ENCODE measurements around the gene P2RY6. TPM values are rescaled to one million over a fixed set of nuclear protein-coding genes. Genes with fewer than 3 reads are reported as not detected.

P2RY6 gene
- total RNA-seq, 8 experiments from 2014 or later: 0.21 to 10.8 (median 0.95) TPM; not detected in 3

DNA sequence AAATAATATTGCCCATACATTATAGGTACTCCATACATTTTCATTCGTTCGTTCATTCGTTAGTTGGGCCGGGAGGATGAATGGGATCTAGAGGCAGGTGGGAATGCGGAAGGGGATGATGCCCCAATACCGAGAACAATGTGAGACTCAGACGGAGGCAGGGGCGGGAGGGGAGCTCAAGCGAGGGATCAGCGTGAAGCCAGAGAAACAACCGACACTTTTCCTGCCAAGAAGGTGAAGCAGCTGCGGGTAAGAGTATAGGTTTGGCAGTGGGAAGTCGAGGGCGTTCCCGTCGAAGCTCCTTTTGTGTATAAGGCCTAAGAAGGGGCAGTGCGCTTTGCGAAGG, 34.8 kb downstream of the P2RY6 start:
- in situ Hi-C loops (cut with MboI; ENCODE audit: low pct_unique_long_range_greater_than_20kb in 2 of 9, low sequenced_read_pairs in 9 of 9, unreplicated experiment in 9 of 9): no loop called here
- peak overlapping the region in 1 of 2 donors; percentile 13 for H3K27ac ChIP-seq
- ATAC-seq (replicated peaks in 6 of 8): no peak
- H3K4me1 ChIP-seq (replicated peaks in 1 of 2): peaks cover 2 to 31% of the 10 kb centered on the region in 2 donors
- WGBS, 10 experiments: 5 to 48% (median 36%) methylated on average over 4 to 12 of the region's 18 CpGs; no CpG with 5 or more reads in 3 of the 10 experiments
- peak overlapping the region; percentile 10 to 65 (median 52) for H3K4me3 ChIP-seq

DNA sequence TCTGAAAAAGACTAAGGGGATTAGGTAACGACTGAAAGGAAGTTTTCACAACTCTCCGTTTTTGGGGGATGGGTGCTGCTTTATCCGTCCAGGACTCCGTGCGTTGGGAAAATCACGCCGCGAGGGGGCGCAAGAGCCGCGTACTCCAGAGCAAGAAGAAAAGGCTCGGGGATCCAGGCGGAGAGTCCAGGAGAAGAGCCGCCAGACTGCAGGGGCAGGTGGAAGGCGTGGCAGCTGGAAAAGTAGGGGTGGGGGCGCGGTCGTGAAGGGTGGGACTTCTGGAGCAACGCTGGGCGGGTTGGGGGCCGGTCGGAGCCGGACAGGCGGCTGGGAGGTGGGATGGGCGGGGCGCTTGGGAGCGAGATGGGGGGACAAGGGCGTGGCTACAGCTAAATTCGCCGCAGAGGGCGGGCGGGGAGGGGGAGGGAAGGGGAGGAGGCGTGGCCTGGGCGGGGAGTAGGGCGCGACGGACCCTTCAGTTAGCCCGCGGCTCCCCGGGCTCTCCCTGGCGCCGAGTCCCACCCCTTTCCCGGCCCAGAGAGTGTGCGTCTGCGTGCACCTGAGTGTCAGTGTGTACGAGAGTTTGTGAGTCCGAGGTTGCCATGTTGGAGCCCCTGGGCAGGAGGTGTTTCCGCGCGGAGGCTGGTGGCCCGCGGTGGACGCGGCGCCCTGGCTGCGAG, 35.3 kb downstream of the P2RY6 start:
- H3K4me1 ChIP-seq (replicated peaks in 1 of 2): peaks cover 2 to 35% of the 10 kb centered on the region in 2 donors
- peak overlapping the region; percentile 50 to 68 (median 53) for H3K4me3 ChIP-seq
- WGBS, 10 experiments: 0% methylated on average over 1 to 10 of the region's 56 CpGs; no CpG with 5 or more reads in 4 of the 10 experiments
- in situ Hi-C loops (cut with MboI; ENCODE audit: low pct_unique_long_range_greater_than_20kb in 2 of 9, low sequenced_read_pairs in 9 of 9, unreplicated experiment in 9 of 9): no loop called here
- ATAC-seq (replicated peaks in 6 of 8): peak; percentile 38 to 86 (median 81)
- H3K27ac ChIP-seq: peak overlapping the region; percentile 83 to 91

GRCh38 chr11:73308003-73308960, 36.1 kb downstream of the P2RY6 start, which contains the start of gene ARHGEF17:
Gene ARHGEF17, plus strand, starts transcription at chr11:73308276. Its CDS starts 363 bp downstream, at chr11:73308639.
- peak; percentile 0 to 72 (median 18) for ATAC-seq (replicated peaks in 6 of 8)
- Histone ChIP-seq H3K27ac (peak within 1 kb of the TSS; percentile 83 to 91), H3K4me1 (replicated peaks in 1 of 2) (peaks cover 5 to 39% of the 10 kb centered on the region in 2 donors), H3K4me3 (peak within 1 kb of the TSS; percentile 50 to 68 (median 53))
- WGBS, 10 experiments: 0% methylated on average over 2 to 6 of the region's 105 CpGs; no CpG with 5 or more reads in 8 of the 10 experiments
- in situ Hi-C loops (cut with MboI; ENCODE audit: low pct_unique_long_range_greater_than_20kb in 2 of 9, low sequenced_read_pairs in 9 of 9, unreplicated experiment in 9 of 9): no loop called here

GRCh38 chr11:73308961-73309919, 37.1 kb downstream of the P2RY6 start:
- H3K27ac ChIP-seq: peak overlapping the region in 1 of 2 donors; percentile 91
- WGBS, 10 experiments: 0 to 70% (median 12%) methylated on average over 1 to 16 of the region's 78 CpGs; no CpG with 5 or more reads in 2 of the 10 experiments
- in situ Hi-C loops (cut with MboI; ENCODE audit: low pct_unique_long_range_greater_than_20kb in 2 of 9, low sequenced_read_pairs in 9 of 9, unreplicated experiment in 9 of 9): no loop called here
- H3K4me1 ChIP-seq (replicated peaks in 1 of 2): peaks cover 10 to 49% of the 10 kb centered on the region in 2 donors
- H3K4me3 ChIP-seq: peak overlapping the region; percentile 50 to 68 (median 53)
- peak in 4 of 8 experiments; percentile 4 to 62 (median 47) for ATAC-seq (replicated peaks in 6 of 8)

DNA sequence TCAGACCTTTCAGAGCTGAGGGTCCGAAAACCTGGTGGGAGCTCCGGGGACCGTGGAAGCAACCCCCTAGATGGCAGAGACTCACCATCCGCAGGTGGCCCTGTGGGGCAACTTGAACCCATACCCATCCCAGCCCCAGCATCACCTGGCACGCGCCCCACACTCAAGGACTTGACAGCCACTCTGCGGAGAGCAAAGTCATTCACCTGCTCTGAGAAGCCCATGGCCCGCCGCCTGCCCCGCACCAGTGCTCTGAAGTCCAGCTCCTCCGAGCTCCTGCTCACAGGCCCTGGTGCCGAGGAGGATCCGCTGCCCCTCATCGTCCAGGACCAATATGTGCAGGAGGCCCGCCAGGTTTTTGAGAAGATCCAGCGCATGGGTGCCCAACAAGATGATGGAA, 37.9 kb downstream of the P2RY6 start:
- H3K4me1 ChIP-seq (replicated peaks in 1 of 2): peaks cover 16 to 57% of the 10 kb centered on the region in 2 donors
- H3K27ac ChIP-seq: no peak overlapping the region
- peak overlapping the region in 1 of 5 donors; percentile 68 for H3K4me3 ChIP-seq
- 88 to 100% (median 100%) methylated on average over 1 to 5 of the region's 16 CpGs; no CpG with 5 or more reads in 7 of the 10 experiments for WGBS, 10 experiments
- in situ Hi-C loops (cut with MboI; ENCODE audit: low pct_unique_long_range_greater_than_20kb in 2 of 9, low sequenced_read_pairs in 9 of 9, unreplicated experiment in 9 of 9): no loop called here
- no peak for ATAC-seq (replicated peaks in 6 of 8)

- no peak for ATAC-seq (replicated peaks in 6 of 8)
- peaks cover 22 to 65% of the 10 kb centered on the region in 2 donors for H3K4me1 ChIP-seq (replicated peaks in 1 of 2)
- no peak overlapping the region for H3K27ac ChIP-seq
- WGBS, 10 experiments: 89 to 100% methylated on average over 2 to 5 of the region's 22 CpGs; no CpG with 5 or more reads in 8 of the 10 experiments
- in situ Hi-C loops (cut with MboI; ENCODE audit: low pct_unique_long_range_greater_than_20kb in 2 of 9, low sequenced_read_pairs in 9 of 9, unreplicated experiment in 9 of 9): no loop called here
- H3K4me3 ChIP-seq: no peak overlapping the region
Observed at GRCh38 chr11:73310661-73311393, 38.7 kb downstream of the P2RY6 start.

DNA sequence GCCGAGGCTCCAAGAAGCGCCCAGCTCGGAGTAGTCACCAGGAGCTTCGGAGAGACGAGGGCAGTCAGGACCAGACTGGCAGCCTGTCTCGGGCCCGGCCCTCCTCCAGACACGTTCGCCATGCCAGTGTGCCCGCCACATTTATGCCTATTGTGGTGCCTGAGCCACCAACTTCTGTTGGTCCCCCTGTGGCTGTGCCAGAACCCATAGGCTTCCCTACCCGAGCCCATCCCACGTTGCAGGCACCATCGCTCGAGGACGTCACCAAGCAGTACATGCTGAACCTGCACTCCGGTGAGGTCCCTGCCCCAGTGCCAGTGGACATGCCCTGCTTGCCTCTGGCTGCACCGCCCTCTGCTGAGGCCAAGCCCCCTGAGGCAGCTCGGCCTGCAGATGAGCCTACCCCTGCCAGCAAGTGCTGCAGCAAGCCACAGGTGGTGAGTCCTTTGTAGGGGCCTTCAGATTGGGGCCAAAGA, 39.3 kb downstream of the P2RY6 start:
- in situ Hi-C loops (cut with MboI; ENCODE audit: low pct_unique_long_range_greater_than_20kb in 2 of 9, low sequenced_read_pairs in 9 of 9, unreplicated experiment in 9 of 9): no loop called here
- no peak overlapping the region for H3K4me3 ChIP-seq
- H3K4me1 ChIP-seq (replicated peaks in 1 of 2): peaks cover 22 to 71% of the 10 kb centered on the region in 2 donors

DNA sequence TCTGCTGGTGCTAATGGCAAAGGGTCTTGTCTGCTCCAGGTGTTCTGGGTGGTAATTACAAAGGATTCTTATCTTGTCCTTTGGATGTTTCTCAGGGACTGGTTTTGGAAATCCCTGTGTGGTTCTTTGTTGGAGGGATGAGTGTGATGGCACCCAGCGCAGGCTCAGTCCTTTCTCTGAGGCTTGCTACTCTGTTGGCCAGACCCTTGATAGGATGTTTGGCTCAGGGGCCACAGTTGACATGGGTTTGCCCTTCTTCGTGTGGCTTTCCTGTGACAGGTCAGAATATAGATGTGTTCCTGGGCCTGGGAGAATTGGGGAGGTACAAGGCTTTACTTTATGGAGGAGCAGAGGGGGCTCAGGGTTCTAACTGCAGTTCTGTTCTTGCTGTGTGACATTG, 39.9 kb downstream of the P2RY6 start:
- H3K27ac ChIP-seq: no peak overlapping the region
- 30 to 83% (median 71%) methylated on average over 1 to 2 of the region's 2 CpGs; no CpG with 5 or more reads in 5 of the 10 experiments for WGBS, 10 experiments
- no peak for ATAC-seq (replicated peaks in 6 of 8)
- in situ Hi-C loops (cut with MboI; ENCODE audit: low pct_unique_long_range_greater_than_20kb in 2 of 9, low sequenced_read_pairs in 9 of 9, unreplicated experiment in 9 of 9): no loop called here
- H3K4me1 ChIP-seq (replicated peaks in 1 of 2): peaks cover 22 to 65% of the 10 kb centered on the region in 2 donors
- H3K4me3 ChIP-seq: peak overlapping the region in 1 of 5 donors; percentile 14

More for the DNA sequence above, 39.3 kb downstream of the P2RY6 start:
- no peak for ATAC-seq (replicated peaks in 6 of 8)
- WGBS, 10 experiments: 48 to 92% (median 86%) methylated on average over 1 to 8 of the region's 18 CpGs; no CpG with 5 or more reads in 6 of the 10 experiments
- no peak overlapping the region for H3K27ac ChIP-seq

DNA sequence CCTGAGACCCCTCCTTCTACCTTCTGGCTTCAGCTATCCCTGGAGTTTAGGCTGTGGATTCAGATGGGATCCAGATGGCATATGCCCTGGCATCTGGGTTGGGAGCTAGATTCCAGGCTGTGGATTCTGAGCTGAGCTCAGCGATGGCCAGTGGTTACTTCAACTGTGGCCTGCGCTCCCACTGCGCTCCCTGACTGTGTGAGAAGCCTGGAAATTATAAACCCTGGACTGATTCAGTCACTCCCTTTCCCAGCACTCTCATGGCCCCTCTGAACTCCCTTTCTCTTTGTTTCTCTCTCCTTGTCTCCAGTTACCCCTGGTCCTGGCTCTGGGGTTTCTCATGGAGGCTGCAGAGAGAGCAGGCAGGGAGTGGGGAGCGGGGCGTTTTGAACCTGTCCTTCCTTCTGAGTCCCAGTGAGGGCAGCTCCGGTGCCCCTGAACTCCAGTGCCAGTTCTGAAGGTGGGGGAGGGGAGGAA, 40.8 kb downstream of the P2RY6 start:
- H3K4me3 ChIP-seq: peak overlapping the region in 4 of 5 donors; percentile 0 to 20 (median 16)
- 31 to 83% (median 60%) methylated on average over 1 to 2 of the region's 6 CpGs; no CpG with 5 or more reads in 6 of the 10 experiments for WGBS, 10 experiments
- H3K27ac ChIP-seq: peak overlapping the region in 1 of 2 donors; percentile 28
- peak in 6 of 8 experiments; percentile 2 to 12 (median 3) for ATAC-seq (replicated peaks in 6 of 8)
- peaks cover 22 to 65% of the 10 kb centered on the region in 2 donors for H3K4me1 ChIP-seq (replicated peaks in 1 of 2)
- in situ Hi-C loops (cut with MboI; ENCODE audit: low pct_unique_long_range_greater_than_20kb in 2 of 9, low sequenced_read_pairs in 9 of 9, unreplicated experiment in 9 of 9): no loop called here

- 67 to 100% (median 100%) methylated on average over 1 of the region's 1 CpG; no CpG with 5 or more reads in 7 of the 10 experiments for WGBS, 10 experiments
- no peak for ATAC-seq (replicated peaks in 6 of 8)
- in situ Hi-C loops (cut with MboI; ENCODE audit: low pct_unique_long_range_greater_than_20kb in 2 of 9, low sequenced_read_pairs in 9 of 9, unreplicated experiment in 9 of 9): no loop called here
- peak overlapping the region in 1 of 5 donors; percentile 14 for H3K4me3 ChIP-seq
- no peak overlapping the region for H3K27ac ChIP-seq
- H3K4me1 ChIP-seq (replicated peaks in 1 of 2): peaks cover 22 to 65% of the 10 kb centered on the region in 2 donors
Observed at GRCh38 chr11:73313652-73314051, 41.5 kb downstream of the P2RY6 start.
